SK-N-SH (cell line): ENCODE data around the gene TJAP1.

Experiments used
- EP300 ChIP-seq, 2 experiments: IDR thresholded peaks; 2 replicates each; pipeline versions ENCODE4 v1.4.0 to v1.6.1; 2012; ENCODE audit warnings: borderline replicate concordance in 1 of 2, low read depth in 1 of 2, low read length in 1 of 2
- GABPA ChIP-seq: IDR thresholded peaks from 2 replicates; pipeline ENCODE4 v1.4.0; 2012; ENCODE audit warnings: low read depth, mild to moderate bottlenecking
- GATA2 ChIP-seq: sonication (generic); formaldehyde crosslinking; IDR thresholded peaks from 2 replicates; pipeline ENCODE4 v1.5.0; 2020; ENCODE audit warnings: mild to moderate bottlenecking, missing genetic modification reagents
- SIN3A ChIP-seq: IDR thresholded peaks from 2 replicates; pipeline ENCODE4 v1.6.1; 2012; ENCODE audit warnings: low read depth, mild to moderate bottlenecking, low read length, moderate library complexity, borderline replicate concordance
- TAF1 ChIP-seq: IDR thresholded peaks from 2 replicates; pipeline ENCODE4 v1.6.1; 2012; ENCODE audit warnings: low read depth, mild to moderate bottlenecking, low read length, moderate library complexity, borderline replicate concordance
- TF ChIP-seq, protein P1 (sequence below): fragments of 200-600 bp; sonication (generic); IDR thresholded peaks from 2 replicates; pipeline ENCODE4 v1.6.1; 2017; ENCODE audit warnings: antibody characterized with exemption, mild to moderate bottlenecking, moderate library complexity
- TF ChIP-seq, protein P2 (sequence below): IDR thresholded peaks from 2 replicates; pipeline ENCODE4 v1.4.0; 2012; ENCODE audit warnings: low read depth
- TF ChIP-seq, protein P3 (sequence below): IDR thresholded peaks from 2 replicates; pipeline ENCODE4 v1.4.0; 2012; ENCODE audit warnings: low read depth, borderline replicate concordance

DNA sequence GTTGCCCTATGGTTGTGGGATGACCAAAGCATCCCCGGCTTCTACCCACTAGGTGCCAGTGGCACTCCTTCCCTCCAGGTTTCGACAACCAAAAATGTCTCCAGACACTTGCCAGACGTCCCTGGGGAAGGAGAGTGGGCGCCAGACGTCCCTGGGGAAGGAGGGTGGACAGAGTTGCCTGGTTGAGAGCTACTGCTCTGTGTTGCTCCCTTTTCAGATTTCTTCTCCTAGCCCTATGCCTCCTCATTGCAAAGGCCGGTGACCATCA, 19.7 kb downstream of the TJAP1 start:
- TF ChIP-seq GABPA (no peak), TAF1 (no peak), GATA2 (no peak), SIN3A (no peak), EP300 (IDR thresholded peaks at IDR 0.05; ENCODE audit: borderline replicate concordance in 1 of 2, low read depth in 1 of 2, low read length in 1 of 2) (no peak)
- TF ChIP-seq, protein P1, sequence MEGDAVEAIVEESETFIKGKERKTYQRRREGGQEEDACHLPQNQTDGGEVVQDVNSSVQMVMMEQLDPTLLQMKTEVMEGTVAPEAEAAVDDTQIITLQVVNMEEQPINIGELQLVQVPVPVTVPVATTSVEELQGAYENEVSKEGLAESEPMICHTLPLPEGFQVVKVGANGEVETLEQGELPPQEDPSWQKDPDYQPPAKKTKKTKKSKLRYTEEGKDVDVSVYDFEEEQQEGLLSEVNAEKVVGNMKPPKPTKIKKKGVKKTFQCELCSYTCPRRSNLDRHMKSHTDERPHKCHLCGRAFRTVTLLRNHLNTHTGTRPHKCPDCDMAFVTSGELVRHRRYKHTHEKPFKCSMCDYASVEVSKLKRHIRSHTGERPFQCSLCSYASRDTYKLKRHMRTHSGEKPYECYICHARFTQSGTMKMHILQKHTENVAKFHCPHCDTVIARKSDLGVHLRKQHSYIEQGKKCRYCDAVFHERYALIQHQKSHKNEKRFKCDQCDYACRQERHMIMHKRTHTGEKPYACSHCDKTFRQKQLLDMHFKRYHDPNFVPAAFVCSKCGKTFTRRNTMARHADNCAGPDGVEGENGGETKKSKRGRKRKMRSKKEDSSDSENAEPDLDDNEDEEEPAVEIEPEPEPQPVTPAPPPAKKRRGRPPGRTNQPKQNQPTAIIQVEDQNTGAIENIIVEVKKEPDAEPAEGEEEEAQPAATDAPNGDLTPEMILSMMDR = no peak
- TF ChIP-seq, protein P2, sequence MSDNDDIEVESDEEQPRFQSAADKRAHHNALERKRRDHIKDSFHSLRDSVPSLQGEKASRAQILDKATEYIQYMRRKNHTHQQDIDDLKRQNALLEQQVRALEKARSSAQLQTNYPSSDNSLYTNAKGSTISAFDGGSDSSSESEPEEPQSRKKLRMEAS = no peak
- TF ChIP-seq, protein P3, sequence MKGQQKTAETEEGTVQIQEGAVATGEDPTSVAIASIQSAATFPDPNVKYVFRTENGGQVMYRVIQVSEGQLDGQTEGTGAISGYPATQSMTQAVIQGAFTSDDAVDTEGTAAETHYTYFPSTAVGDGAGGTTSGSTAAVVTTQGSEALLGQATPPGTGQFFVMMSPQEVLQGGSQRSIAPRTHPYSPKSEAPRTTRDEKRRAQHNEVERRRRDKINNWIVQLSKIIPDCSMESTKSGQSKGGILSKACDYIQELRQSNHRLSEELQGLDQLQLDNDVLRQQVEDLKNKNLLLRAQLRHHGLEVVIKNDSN = no peak
